GM23338 (cell line): Measurements from ENCODE around the gene NAPB.

Experiments used
- CREB1 ChIP-seq: fragments of 250-450 bp; sonication (Bioruptor Pico); IDR thresholded peaks from 2 replicates; pipeline ENCODE4 v1.5.0; 2020; ENCODE audit warnings: low read depth, mild to moderate bottlenecking, moderate library complexity
- CTCF ChIP-seq, 2 experiments: fragments of 200-600 bp in 1 of 2; sonication (generic) in 1 of 2; conservative IDR thresholded peaks; 2 replicates each; pipeline versions ENCODE4 v1.5.1 to v1.6.1; 2016 to 2017; ENCODE audit warnings: antibody characterized with exemption in 2 of 2, low read depth in 2 of 2, mild to moderate bottlenecking in 2 of 2, moderate library complexity in 1 of 2
- EZH2 ChIP-seq: fragments of 200-600 bp; sonication (generic); IDR thresholded peaks from one replicate; pipeline ENCODE4 v1.8.0; 2017; ENCODE audit warnings: antibody characterized with exemption, mild to moderate bottlenecking, low read depth; ENCODE audit not compliant: unreplicated experiment
- EZH2phosphoT487 ChIP-seq: fragments of 200-600 bp; sonication (generic); IDR thresholded peaks from one replicate; pipeline ENCODE4 v1.8.1; 2018; ENCODE audit warnings: antibody characterized with exemption; ENCODE audit not compliant: unreplicated experiment
- NANOG ChIP-seq: IDR thresholded peaks from 2 replicates; pipeline ENCODE4 v1.6.1; 2016; ENCODE audit warnings: antibody characterized with exemption, borderline replicate concordance
- POLR2AphosphoS5 ChIP-seq: IDR thresholded peaks from 2 replicates; pipeline ENCODE4 v1.6.1; 2016; ENCODE audit warnings: antibody characterized with exemption, low read depth
- REST ChIP-seq: IDR thresholded peaks from one replicate; pipeline ENCODE4 v1.6.1; 2018; ENCODE audit warnings: antibody characterized with exemption; ENCODE audit not compliant: unreplicated experiment
- STAT1 ChIP-seq: IDR thresholded peaks from one replicate; pipeline ENCODE4 v1.6.1; 2016; ENCODE audit warnings: antibody characterized with exemption; ENCODE audit not compliant: unreplicated experiment
- ZNF114 ChIP-seq: fragments of 250-450 bp; sonication (Bioruptor Pico); IDR thresholded peaks from 2 replicates; pipeline ENCODE4 v1.5.0; 2020; ENCODE audit warnings: mild to moderate bottlenecking, moderate library complexity
- ZNF462 ChIP-seq: fragments of 250-450 bp; sonication (Bioruptor Pico); IDR thresholded peaks from 2 replicates; pipeline ENCODE4 v1.5.0; 2020; ENCODE audit warnings: mild to moderate bottlenecking, moderate library complexity

GRCh38 chr20:23350196-23350903 lies 70.9 kb downstream of the NAPB start, which contains the start of gene NXT1:
- TF ChIP-seq EZH2phosphoT487 (no peak), CTCF (conservative IDR thresholded peaks at IDR 0.05; ENCODE audit: low read depth in 2 of 2) (no peak), POLR2AphosphoS5 (peak; percentile 75), REST (no peak), EZH2 (no peak), CREB1 (peak; percentile 58), NANOG (no peak), ZNF114 (CRISPR knock-in tag) (no peak), ZNF462 (CRISPR knock-in tag) (no peak), STAT1 (no peak)
